ENCODE data around the gene OTUB2. TPM values are rescaled to one million over a fixed set of nuclear protein-coding genes. Genes with fewer than 3 reads are reported as not detected.

Gene OTUB2
- total RNA-seq, 1 experiment from 2014 or later, result 0.55 TPM

DNA sequence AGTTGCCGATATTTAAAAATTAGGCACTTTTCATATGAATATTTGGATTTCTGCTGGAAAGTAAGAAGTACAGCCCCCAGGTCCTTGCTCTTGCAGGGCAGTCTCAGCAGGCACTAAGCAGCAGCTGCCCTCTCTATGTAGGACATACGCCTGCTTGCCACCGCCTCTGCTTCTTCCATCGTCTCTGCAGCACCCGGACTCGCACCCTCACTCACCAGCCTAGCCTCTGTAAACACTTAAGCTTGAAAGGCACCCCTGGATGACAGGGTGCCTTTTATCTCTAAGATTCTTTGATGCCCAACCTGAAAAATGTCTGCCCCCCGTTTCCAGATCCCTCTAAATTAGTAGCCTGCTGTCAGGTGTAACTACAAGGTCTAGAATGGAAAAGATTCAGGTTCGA is 19.0 kb downstream of the OTUB2 start:
- POLR2A ChIA-PET (ENCODE audit: unreplicated experiment), result no interaction called here
- no peaks in the 10 kb centered on the region for H3K36me3 ChIP-seq (ENCODE audit: low read depth)

GRCh38 chr14:94045563-94046345 is 19.6 kb downstream of the OTUB2 start:
- H2AFZ ChIP-seq, result no peak overlapping the region
- H3K27me3 ChIP-seq (ENCODE audit: insufficient read depth, low read depth), result no peaks in the 10 kb centered on the region
- no peak overlapping the region for H3K4me3 ChIP-seq
- DNase-seq, result no peak
- no peaks in the 10 kb centered on the region for H3F3A ChIP-seq (ENCODE audit: insufficient read depth, low read depth)
- ChIA-PET CTCF (no interaction called here), POLR2A (ENCODE audit: unreplicated experiment) (no interaction called here)
- TF ChIP-seq, protein P1, sequence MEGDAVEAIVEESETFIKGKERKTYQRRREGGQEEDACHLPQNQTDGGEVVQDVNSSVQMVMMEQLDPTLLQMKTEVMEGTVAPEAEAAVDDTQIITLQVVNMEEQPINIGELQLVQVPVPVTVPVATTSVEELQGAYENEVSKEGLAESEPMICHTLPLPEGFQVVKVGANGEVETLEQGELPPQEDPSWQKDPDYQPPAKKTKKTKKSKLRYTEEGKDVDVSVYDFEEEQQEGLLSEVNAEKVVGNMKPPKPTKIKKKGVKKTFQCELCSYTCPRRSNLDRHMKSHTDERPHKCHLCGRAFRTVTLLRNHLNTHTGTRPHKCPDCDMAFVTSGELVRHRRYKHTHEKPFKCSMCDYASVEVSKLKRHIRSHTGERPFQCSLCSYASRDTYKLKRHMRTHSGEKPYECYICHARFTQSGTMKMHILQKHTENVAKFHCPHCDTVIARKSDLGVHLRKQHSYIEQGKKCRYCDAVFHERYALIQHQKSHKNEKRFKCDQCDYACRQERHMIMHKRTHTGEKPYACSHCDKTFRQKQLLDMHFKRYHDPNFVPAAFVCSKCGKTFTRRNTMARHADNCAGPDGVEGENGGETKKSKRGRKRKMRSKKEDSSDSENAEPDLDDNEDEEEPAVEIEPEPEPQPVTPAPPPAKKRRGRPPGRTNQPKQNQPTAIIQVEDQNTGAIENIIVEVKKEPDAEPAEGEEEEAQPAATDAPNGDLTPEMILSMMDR (conservative IDR thresholded peaks at IDR 0.05), result no peak
- TF ChIP-seq EZH2 (IDR thresholded peaks at IDR 0.05; ENCODE audit: low read depth), result no peak
- H3K79me2 ChIP-seq (ENCODE audit: low read depth), result no peaks in the 10 kb centered on the region
- no peaks in the 10 kb centered on the region for H3K9me3 ChIP-seq (ENCODE audit: insufficient read depth, low read depth)
- no peaks in the 10 kb centered on the region for H3K9me2 ChIP-seq (ENCODE audit: insufficient read depth)
- no peaks in the 10 kb centered on the region for H4K20me1 ChIP-seq (ENCODE audit: insufficient read depth)
- H3K4me2 ChIP-seq, result no peak overlapping the region
- intact Hi-C loops (cut with micrococcal nuclease; ENCODE audit: unreplicated experiment), result no loop called here
- no TSS peak for BruUV-seq (replicated peaks)
- no peak overlapping the region for H3K27ac ChIP-seq
- H3K4me1 ChIP-seq (replicated peaks; ENCODE audit: insufficient read depth), result no peaks in the 10 kb centered on the region
- H3K36me3 ChIP-seq (ENCODE audit: low read depth), result no peaks in the 10 kb centered on the region

More for the DNA sequence above, 19.0 kb downstream of the OTUB2 start:
- no peaks in the 10 kb centered on the region for H3K27me3 ChIP-seq (ENCODE audit: insufficient read depth, low read depth)
- DNase-seq, result no peak
- no peaks in the 10 kb centered on the region for H3K9me3 ChIP-seq (ENCODE audit: insufficient read depth, low read depth)
- H3K4me1 ChIP-seq (replicated peaks; ENCODE audit: insufficient read depth), result no peaks in the 10 kb centered on the region
- H4K20me1 ChIP-seq (ENCODE audit: insufficient read depth), result no peaks in the 10 kb centered on the region
- no peak overlapping the region for H2AFZ ChIP-seq
- no peaks in the 10 kb centered on the region for H3F3A ChIP-seq (ENCODE audit: insufficient read depth, low read depth)
- no peak overlapping the region for H3K4me2 ChIP-seq
- TF ChIP-seq EZH2 (IDR thresholded peaks at IDR 0.05; ENCODE audit: low read depth), result no peak
- TF ChIP-seq, protein P1 (conservative IDR thresholded peaks at IDR 0.05), result no peak
- H3K27ac ChIP-seq, result no peak overlapping the region
- H3K9me2 ChIP-seq (ENCODE audit: insufficient read depth), result no peaks in the 10 kb centered on the region
- CTCF ChIA-PET, result no interaction called here
- H3K4me3 ChIP-seq, result no peak overlapping the region
- no peaks in the 10 kb centered on the region for H3K79me2 ChIP-seq (ENCODE audit: low read depth)
- BruUV-seq (replicated peaks), result no TSS peak
- intact Hi-C loops (cut with micrococcal nuclease; ENCODE audit: unreplicated experiment), result no loop called here

- no TSS peak for BruUV-seq (replicated peaks)
- H3K4me1 ChIP-seq (replicated peaks; ENCODE audit: insufficient read depth), result no peaks in the 10 kb centered on the region
- H3K79me2 ChIP-seq (ENCODE audit: low read depth), result no peaks in the 10 kb centered on the region
- intact Hi-C loops (cut with micrococcal nuclease; ENCODE audit: unreplicated experiment), result no loop called here
- no peaks in the 10 kb centered on the region for H3F3A ChIP-seq (ENCODE audit: insufficient read depth, low read depth)
- H2AFZ ChIP-seq, result no peak overlapping the region
- POLR2A ChIA-PET (ENCODE audit: unreplicated experiment), result no interaction called here
- no peak for TF ChIP-seq EZH2 (IDR thresholded peaks at IDR 0.05; ENCODE audit: low read depth)
- TF ChIP-seq, protein P1 (conservative IDR thresholded peaks at IDR 0.05), result no peak
- no peaks in the 10 kb centered on the region for H3K27me3 ChIP-seq (ENCODE audit: insufficient read depth, low read depth)
- H4K20me1 ChIP-seq (ENCODE audit: insufficient read depth), result no peaks in the 10 kb centered on the region
- no peak overlapping the region for H3K4me3 ChIP-seq
- no peak overlapping the region for H3K27ac ChIP-seq
- no peaks in the 10 kb centered on the region for H3K9me3 ChIP-seq (ENCODE audit: insufficient read depth, low read depth)
- H3K36me3 ChIP-seq (ENCODE audit: low read depth), result no peaks in the 10 kb centered on the region
- no peak overlapping the region for H3K4me2 ChIP-seq
- H3K9me2 ChIP-seq (ENCODE audit: insufficient read depth), result no peaks in the 10 kb centered on the region
- CTCF ChIA-PET, result no interaction called here
- no peak for DNase-seq
These were observed 20.6 kb downstream of the OTUB2 start for GRCh38 chr14:94046696-94047250.
